ENCODE measurements around the gene LRMDA. TPM values are rescaled to one million over a fixed set of nuclear protein-coding genes. Genes with fewer than 3 reads are reported as not detected.

The LRMDA gene
- total and polyA plus RNA-seq, 2 of the 13 experiments (the other 11 are each of a cell fraction or from before 2014, with no cell fraction given), result 13.4 to 22.0 TPM

DNA sequence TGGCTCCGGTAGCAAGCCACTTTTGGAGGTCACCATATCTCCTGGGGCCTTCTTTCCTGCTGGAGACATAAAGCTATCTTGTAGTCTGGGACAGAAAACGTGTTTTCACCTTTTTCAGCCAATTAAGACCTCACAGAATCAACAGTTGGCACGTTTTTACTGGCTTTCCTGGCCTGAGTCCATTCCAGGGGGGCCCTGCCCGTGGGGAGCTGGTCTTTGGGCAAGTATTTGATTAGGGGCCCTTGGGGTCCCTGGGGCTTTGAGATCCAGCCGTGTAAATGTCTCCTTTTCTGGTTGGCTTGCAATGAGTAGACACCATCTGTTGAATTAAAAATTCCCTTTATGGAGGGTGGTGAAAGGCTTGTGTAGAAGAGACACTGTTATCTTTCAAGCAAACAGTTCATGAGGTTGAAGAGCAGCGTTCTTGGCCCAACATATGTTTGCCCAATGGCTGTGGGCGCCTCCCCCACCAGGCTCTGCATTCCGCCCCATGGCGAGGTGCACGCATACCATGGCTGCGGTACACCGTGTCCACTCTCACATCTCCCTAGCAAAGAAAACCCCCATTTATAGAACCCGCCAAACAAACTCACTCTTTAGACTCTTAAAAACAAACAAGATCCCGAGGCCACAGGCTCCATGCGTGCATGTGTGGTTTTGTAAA, 593.2 kb downstream of the LRMDA start (continued):
- TF ChIP-seq SALL2 (CRISPR knock-in tag; IDR thresholded peaks at IDR 0.05) (no peak), ZNF724P (CRISPR knock-in tag; IDR thresholded peaks at IDR 0.05; ENCODE audit: borderline replicate concordance) (peak; percentile 95; the same call in 1 of the 2 replicates), ZNF720 (CRISPR knock-in tag; IDR thresholded peaks at IDR 0.05) (no peak), AKAP8 (CRISPR knock-in tag; IDR thresholded peaks at IDR 0.05) (no peak), GPN1 (CRISPR knock-in tag; IDR thresholded peaks at IDR 0.05; ENCODE audit: borderline replicate concordance) (no peak), ZNF543 (CRISPR knock-in tag; IDR thresholded peaks at IDR 0.05) (peak; percentile 79; the same call in 1 of the 2 replicates), SP5 (CRISPR knock-in tag; IDR thresholded peaks at IDR 0.05; ENCODE audit: borderline replicate concordance, low read depth) (peak; percentile 88), EHMT2 (IDR thresholded peaks at IDR 0.05; ENCODE audit: borderline replicate concordance, low read depth, low read length) (peak; percentile 95), RBM22 (optimal IDR thresholded peaks at IDR 0.05; ENCODE audit: low read length) (no peak), RARA (CRISPR knock-in tag; IDR thresholded peaks at IDR 0.05) (peak; percentile 92), ZC3H13 (CRISPR knock-in tag; IDR thresholded peaks at IDR 0.05) (no peak; the same call in 1 of the 2 replicates), MXD4 (CRISPR knock-in tag; IDR thresholded peaks at IDR 0.05) (peak; percentile 68; the same call in 1 of the 2 replicates), ASH2L (IDR thresholded peaks at IDR 0.05; ENCODE audit: insufficient read length, low read depth, low read length) (peak; percentile 66), MXI1 (IDR thresholded peaks at IDR 0.05; ENCODE audit: borderline replicate concordance, low read depth, low read length) (no peak), HNF4A (CRISPR knock-in tag; IDR thresholded peaks at IDR 0.05) (peak; percentile 90)
- TF ChIP-seq, protein P1, sequence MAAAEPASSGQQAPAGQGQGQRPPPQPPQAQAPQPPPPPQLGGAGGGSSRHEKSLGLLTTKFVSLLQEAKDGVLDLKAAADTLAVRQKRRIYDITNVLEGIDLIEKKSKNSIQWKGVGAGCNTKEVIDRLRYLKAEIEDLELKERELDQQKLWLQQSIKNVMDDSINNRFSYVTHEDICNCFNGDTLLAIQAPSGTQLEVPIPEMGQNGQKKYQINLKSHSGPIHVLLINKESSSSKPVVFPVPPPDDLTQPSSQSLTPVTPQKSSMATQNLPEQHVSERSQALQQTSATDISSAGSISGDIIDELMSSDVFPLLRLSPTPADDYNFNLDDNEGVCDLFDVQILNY (CRISPR knock-in tag; conservative IDR thresholded peaks at IDR 0.05), result no peak
- TF ChIP-seq, protein P2, sequence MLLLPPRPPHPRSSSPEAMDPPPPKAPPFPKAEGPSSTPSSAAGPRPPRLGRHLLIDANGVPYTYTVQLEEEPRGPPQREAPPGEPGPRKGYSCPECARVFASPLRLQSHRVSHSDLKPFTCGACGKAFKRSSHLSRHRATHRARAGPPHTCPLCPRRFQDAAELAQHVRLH (CRISPR knock-in tag; IDR thresholded peaks at IDR 0.05; ENCODE audit: borderline replicate concordance, low read depth), result peak; percentile 90; the same call in 1 of the 2 replicates
- TF ChIP-seq, protein P3, sequence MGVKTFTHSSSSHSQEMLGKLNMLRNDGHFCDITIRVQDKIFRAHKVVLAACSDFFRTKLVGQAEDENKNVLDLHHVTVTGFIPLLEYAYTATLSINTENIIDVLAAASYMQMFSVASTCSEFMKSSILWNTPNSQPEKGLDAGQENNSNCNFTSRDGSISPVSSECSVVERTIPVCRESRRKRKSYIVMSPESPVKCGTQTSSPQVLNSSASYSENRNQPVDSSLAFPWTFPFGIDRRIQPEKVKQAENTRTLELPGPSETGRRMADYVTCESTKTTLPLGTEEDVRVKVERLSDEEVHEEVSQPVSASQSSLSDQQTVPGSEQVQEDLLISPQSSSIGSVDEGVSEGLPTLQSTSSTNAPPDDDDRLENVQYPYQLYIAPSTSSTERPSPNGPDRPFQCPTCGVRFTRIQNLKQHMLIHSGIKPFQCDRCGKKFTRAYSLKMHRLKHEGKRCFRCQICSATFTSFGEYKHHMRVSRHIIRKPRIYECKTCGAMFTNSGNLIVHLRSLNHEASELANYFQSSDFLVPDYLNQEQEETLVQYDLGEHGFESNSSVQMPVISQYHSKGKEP (CRISPR knock-in tag; IDR thresholded peaks at IDR 0.05), result no peak
- TF ChIP-seq, protein P4, sequence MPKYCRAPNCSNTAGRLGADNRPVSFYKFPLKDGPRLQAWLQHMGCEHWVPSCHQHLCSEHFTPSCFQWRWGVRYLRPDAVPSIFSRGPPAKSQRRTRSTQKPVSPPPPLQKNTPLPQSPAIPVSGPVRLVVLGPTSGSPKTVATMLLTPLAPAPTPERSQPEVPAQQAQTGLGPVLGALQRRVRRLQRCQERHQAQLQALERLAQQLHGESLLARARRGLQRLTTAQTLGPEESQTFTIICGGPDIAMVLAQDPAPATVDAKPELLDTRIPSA (CRISPR knock-in tag; IDR thresholded peaks at IDR 0.05; ENCODE audit: borderline replicate concordance), result no peak
- TF ChIP-seq, protein P5, sequence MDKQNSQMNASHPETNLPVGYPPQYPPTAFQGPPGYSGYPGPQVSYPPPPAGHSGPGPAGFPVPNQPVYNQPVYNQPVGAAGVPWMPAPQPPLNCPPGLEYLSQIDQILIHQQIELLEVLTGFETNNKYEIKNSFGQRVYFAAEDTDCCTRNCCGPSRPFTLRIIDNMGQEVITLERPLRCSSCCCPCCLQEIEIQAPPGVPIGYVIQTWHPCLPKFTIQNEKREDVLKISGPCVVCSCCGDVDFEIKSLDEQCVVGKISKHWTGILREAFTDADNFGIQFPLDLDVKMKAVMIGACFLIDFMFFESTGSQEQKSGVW (CRISPR knock-in tag; IDR thresholded peaks at IDR 0.05; ENCODE audit: borderline replicate concordance), result no peak; the same call in 1 of the 2 replicates
- TF ChIP-seq, protein P6, sequence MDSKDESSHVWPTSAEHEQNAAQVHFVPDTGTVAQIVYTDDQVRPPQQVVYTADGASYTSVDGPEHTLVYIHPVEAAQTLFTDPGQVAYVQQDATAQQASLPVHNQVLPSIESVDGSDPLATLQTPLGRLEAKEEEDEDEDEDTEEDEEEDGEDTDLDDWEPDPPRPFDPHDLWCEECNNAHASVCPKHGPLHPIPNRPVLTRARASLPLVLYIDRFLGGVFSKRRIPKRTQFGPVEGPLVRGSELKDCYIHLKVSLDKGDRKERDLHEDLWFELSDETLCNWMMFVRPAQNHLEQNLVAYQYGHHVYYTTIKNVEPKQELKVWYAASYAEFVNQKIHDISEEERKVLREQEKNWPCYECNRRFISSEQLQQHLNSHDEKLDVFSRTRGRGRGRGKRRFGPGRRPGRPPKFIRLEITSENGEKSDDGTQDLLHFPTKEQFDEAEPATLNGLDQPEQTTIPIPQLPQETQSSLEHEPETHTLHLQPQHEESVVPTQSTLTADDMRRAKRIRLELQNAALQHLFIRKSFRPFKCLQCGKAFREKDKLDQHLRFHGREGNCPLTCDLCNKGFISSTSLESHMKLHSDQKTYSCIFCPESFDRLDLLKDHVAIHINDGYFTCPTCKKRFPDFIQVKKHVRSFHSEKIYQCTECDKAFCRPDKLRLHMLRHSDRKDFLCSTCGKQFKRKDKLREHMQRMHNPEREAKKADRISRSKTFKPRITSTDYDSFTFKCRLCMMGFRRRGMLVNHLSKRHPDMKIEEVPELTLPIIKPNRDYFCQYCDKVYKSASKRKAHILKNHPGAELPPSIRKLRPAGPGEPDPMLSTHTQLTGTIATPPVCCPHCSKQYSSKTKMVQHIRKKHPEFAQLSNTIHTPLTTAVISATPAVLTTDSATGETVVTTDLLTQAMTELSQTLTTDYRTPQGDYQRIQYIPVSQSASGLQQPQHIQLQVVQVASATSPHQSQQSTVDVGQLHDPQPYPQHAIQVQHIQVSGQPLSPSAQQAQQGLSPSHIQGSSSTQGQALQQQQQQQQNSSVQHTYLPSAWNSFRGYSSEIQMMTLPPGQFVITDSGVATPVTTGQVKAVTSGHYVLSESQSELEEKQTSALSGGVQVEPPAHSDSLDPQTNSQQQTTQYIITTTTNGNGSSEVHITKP (CRISPR knock-in tag; IDR thresholded peaks at IDR 0.05; ENCODE audit: low read depth), result peak; percentile 80; the same call in 1 of the 2 replicates

Data from HepG2 (cell line).